EL (cell line): ENCODE measurements around the gene MBP.
A peak's percentile ranks its signal among the peaks of the same experiment; 100 is the strongest.

Experiments used
- DNase-seq: peaks from one replicate; pipeline ENCODE4 v3.0.0-alpha.2; 2016

MBP gene

DNA sequence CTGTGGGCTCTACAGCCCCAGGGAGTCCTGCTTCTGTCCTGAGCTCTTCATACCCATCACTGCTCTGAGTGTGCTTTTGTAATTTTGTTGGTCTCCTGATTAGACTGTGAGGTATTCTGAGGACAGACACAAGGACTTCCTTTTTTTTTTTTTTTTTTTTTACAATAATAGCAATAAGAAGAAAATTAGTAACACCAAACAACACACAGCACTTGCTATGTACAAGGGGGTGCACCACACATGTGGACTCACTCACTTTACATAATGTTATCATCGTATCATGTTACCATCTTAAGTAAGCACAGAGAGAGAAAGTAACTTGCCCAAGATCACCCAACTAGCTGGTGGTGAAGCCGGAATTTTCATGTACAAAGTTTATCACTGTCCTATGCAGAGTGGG lies 34.6 kb downstream of the MBP start:
- DNase-seq, result no peak

DNA sequence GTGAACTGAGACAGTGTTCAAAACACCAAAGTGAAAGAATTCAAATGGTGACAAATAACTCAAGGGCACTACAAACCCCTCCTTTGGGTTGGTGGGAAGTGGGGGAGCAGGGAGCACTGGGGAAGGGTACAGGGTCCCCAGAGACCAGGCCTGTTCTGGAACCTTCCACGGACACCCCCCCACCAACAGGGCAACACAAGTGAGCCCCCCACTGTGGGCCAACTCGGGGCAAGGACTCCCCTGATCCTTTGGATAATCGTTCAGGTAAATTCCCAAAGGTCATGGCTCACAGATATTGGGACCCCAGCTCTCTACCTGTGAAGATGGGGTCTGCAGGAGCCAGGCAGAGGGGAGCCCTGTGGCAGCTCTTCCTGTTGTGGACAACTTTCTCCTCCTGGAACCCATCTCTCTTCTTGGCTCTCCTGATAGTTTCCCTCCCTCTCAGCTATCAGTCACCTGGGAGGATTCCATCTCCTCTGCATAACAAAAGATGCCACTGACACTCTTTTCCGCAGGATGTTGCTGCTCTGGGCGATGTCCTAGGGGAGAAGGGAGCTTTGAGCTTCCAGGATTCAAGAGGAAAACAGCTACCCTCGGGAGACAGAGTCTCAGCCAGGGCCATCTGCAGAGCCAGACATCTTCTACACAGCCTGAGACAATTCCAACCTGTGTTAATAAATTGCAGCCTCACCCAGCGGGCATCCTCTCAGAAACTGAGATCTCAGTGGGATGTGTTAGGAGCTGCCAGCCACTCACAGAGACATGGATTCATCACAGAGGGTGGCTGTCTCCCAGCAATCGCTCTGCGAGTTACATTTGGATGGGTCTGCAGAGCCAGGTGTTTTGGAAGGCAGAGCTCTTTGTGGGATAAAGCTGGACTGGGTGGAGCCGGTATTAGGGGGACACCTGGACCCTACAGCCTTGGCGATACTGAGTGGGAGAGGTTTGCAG lies 35.4 kb downstream of the MBP start:
- no peak for DNase-seq

DNA sequence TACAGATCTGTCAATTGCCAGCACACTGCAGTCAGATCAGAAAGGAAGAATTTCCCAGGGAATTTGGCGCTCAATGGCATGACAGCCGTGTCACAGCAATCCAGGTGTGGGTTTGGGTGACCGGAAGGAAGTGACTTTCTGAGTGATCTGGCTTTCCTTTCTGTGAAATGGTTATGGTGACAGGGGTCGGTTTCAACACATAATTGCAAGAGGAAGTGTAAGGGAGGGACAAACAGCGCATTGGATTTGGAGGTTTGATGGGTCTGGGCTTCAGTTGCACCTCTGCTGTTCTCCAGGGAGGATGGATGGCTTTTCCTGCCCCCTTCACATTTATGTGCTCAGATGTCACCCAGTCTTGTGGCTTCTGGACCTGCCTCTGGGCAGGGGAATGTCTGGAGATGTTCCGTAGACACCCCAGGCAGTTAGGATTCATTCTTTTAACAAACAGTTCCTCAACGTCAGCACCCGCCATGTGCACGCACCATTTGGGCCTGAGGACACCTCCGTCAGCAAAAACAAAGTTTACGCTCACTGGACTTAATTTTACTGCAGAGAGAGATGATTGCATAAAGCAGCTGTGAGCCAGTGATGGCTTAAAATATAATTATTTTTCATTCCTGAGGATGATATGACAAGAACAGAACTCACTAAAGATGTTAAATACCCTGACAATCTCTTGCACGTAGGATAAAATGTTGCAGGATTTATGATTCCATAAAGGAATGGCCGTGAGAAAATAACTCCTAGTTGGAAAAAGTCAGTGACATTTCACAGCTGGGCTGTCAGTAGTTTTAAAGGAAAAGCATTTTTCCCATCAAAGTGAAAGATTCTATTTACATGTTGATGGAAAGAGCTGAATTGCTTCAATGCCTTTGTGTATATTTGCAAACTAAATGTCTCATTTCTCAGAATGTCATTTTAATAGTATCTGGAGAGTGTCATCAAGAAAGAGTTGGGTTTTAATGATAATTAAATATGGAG lies 36.9 kb downstream of the MBP start:
- no peak for DNase-seq

- no peak for DNase-seq
These were observed 39.0 kb downstream of the MBP start for GRCh38 chr18:77093586-77093985.

- no peak for DNase-seq
These were observed 39.5 kb downstream of the MBP start for GRCh38 chr18:77093067-77093430.

DNA sequence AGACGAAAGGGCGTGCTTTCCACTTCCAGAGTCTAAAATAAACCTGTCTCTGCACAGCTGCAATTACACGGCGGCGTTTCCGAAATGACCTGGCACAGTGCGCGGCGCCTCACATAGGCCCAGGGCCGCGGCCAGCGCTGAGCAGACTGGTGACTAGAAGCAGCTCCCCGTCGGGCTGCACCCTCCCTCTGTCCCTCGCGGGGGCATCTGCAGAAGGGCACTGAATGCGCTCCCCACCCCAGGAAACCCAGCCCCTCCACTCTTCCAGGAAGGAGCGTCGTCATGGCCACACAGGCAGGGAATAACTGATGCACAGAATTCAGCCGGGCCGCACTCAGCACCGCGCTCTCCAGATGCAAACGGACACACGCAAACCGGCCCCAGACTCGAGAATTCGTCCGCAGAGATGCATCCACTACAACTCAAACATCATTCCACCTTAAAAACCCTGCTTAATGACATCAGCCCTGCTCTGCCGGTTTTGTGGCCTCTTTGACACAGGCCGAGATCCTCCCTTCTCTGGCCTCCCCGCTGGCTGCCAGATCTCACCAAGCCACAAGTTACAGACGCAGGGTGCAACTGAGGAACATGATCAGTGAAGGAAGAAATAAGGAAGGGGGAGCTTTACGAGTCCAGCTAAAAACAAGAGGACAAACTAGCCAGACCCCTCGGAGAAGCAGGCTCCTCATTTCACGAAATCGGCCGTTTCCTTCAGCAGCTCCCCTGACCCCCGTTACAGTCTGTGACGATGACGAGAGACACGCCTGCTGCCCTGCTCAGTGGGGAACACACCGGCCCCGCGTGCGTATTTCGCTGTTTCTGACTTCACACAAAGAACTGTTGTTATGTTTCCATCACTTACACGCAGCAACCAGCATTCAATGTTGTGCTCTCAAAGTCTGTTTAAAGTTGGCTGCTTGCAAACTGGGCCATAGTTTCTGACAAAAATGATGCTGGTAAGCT lies 40.2 kb downstream of the MBP start:
- no peak for DNase-seq

- no peak for DNase-seq
These were observed 41.2 kb downstream of the MBP start for GRCh38 chr18:77091366-77091765.

GRCh38 chr18:77090546-77091174 lies 41.9 kb downstream of the MBP start:
- no peak for DNase-seq

GRCh38 chr18:77089723-77090285 lies 42.8 kb downstream of the MBP start:
- DNase-seq, result no peak

GRCh38 chr18:77088963-77089722 lies 43.4 kb downstream of the MBP start:
- DNase-seq, result no peak

DNA sequence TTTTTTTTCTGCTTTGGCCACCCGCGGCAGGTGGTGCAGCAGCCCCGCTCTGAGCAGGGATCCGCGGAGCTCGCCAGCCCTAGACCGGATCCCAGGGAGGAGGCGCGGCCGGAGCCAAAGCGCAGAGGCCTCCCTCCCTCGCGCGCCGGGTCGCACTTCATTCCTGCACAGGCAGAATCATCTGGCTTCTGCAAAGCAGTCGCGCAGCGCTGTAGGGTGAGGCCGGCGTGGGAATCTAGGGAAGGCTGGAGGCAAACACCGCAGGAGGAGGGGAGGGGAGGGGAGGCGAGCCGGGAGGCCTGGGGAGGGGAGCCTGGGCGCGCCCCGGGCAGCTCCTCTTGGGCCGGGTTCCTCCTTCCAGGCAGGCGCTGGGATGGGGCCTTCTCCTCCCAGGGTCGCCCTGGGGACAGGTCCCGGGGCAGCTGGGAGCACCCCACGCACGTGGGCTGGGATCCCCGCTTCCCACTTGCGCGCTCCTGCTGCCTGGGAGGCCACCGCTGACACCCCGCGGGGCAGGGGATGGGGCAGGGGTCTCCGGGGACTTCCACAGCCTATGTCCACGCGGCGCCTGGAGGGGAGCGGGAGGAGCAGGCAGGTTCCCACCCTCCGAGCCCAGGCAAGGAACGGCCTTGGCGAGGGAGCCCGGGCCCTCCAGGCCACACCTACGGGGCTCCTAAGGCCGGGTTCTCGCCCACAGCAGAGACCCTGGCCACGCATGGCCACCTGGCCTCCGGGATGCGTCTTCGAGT lies 45.0 kb downstream of the MBP start:
- DNase-seq, result no peak

GRCh38 chr18:77086656-77087392 lies 45.8 kb downstream of the MBP start:
- no peak for DNase-seq

DNA sequence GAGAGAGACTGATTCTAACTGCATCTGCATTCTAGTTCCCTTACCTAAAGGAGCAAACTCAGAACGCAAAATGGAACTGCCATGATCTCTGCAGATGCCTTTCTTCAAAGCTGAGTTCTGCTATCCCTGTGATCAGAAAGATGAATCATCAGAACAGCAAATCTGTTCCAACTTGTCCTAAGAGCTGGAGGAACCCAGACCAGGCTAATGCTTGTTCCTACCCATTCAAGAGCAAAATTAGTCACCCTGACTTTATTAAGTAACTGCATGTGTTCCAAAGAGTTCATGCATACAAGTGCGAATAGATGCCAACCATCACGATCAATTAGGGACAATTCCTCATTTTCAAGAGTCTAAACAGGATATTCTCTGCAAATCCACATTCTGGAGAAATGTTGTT lies 46.5 kb downstream of the MBP start:
- peak; percentile 73 for DNase-seq

GRCh38 chr18:77084688-77085035 lies 47.9 kb downstream of the MBP start:
- DNase-seq, result no peak

- DNase-seq, result no peak
These were observed 50.1 kb downstream of the MBP start for GRCh38 chr18:77082316-77082955.

DNA sequence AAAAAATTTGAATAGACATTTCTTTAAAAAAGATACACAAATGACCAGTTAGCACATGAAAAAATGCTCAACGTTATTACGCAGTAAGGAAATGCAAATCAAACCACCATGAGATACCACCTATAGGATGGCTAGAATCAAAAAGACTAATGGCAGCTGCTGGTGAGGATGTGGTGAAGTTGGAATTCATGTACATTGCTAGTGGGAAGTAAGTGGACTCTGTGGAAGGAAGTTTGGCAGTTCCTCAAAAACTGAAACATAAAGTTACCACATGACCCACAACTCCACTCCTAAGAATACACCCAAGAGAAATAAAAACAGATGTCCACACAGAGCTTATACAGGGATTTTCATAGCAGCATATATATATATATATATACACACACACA lies 51.2 kb downstream of the MBP start:
- peak; percentile 71 for DNase-seq

- DNase-seq, result no peak
These were observed 52.5 kb downstream of the MBP start for GRCh38 chr18:77079954-77080682.

DNA sequence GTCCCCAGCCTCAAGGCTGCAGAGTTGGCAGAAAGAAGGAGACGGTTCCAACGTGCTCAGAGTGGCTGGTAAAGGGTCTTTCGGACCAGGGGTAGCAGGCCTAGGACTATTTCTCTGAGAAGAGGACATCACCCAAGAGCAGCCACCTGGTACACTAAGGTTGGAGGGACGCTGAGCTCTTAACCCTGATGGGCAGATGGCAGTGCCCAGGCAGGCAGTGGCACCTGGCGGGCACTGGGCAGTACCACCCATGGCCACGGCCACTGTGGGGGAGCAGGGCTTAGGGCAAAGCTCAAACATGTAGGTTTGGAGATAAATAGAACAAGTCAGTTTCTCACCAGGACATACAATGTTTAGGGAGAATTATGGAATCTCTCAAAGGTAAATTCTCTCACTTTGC lies 53.5 kb downstream of the MBP start:
- DNase-seq, result no peak
